Activated T-cell treated with anti-CD3 and anti-CD28 coated beads for 1 hour (primary cell): Measurements from ENCODE around the gene ZNRF4.

Experiments used
- DNase-seq: peaks from one replicate; pipeline ENCODE4 v3.0.0-alpha.2; 2020; ENCODE audit warnings: low read depth

The ZNRF4 gene

GRCh38 chr19:5443723-5444122, 11.5 kb upstream of the ZNRF4 start:
- DNase-seq, result no peak

- no peak for DNase-seq
Observed at GRCh38 chr19:5444431-5444830, 10.8 kb upstream of the ZNRF4 start.

GRCh38 chr19:5445071-5445470, 10.1 kb upstream of the ZNRF4 start:
- no peak for DNase-seq

GRCh38 chr19:5445561-5446055, 9.6 kb upstream of the ZNRF4 start:
- DNase-seq, result no peak

- no peak for DNase-seq
Observed at GRCh38 chr19:5447700-5448311, 7.4 kb upstream of the ZNRF4 start.

GRCh38 chr19:5448374-5448773, 6.8 kb upstream of the ZNRF4 start:
- DNase-seq, result no peak

GRCh38 chr19:5450482-5451126, 4.6 kb upstream of the ZNRF4 start:
- DNase-seq, result no peak

GRCh38 chr19:5451494-5451893, 3.7 kb upstream of the ZNRF4 start:
- no peak for DNase-seq

- no peak for DNase-seq
Observed at GRCh38 chr19:5452594-5453565, 2.3 kb upstream of the ZNRF4 start.

GRCh38 chr19:5454743-5455142, 474 bp upstream of the ZNRF4 start:
- DNase-seq, result no peak

GRCh38 chr19:5456130-5456840, 1.1 kb downstream of the ZNRF4 start:
- DNase-seq, result no peak

GRCh38 chr19:5456841-5457200, 1.6 kb downstream of the ZNRF4 start:
- DNase-seq, result no peak

GRCh38 chr19:5457709-5458108, 2.5 kb downstream of the ZNRF4 start:
- DNase-seq, result no peak

- DNase-seq, result no peak
Observed at GRCh38 chr19:5458420-5458819, 3.2 kb downstream of the ZNRF4 start.

- no peak for DNase-seq
Observed at GRCh38 chr19:5459360-5459759, 4.1 kb downstream of the ZNRF4 start.

- DNase-seq, result no peak
Observed at GRCh38 chr19:5460748-5461147, 5.5 kb downstream of the ZNRF4 start.

GRCh38 chr19:5463959-5464358, 8.7 kb downstream of the ZNRF4 start:
- DNase-seq, result no peak

GRCh38 chr19:5466072-5466471, 10.9 kb downstream of the ZNRF4 start:
- DNase-seq, result no peak

- no peak for DNase-seq
Observed at GRCh38 chr19:5466814-5467291, 11.6 kb downstream of the ZNRF4 start.

- DNase-seq, result no peak
Observed at GRCh38 chr19:5470264-5470671, 15.1 kb downstream of the ZNRF4 start.

GRCh38 chr19:5472286-5472685, 17.1 kb downstream of the ZNRF4 start:
- no peak for DNase-seq

GRCh38 chr19:5473646-5474045, 18.4 kb downstream of the ZNRF4 start:
- DNase-seq, result no peak
